Measurements from ENCODE around the gene HRNR.

Gene HRNR

DNA sequence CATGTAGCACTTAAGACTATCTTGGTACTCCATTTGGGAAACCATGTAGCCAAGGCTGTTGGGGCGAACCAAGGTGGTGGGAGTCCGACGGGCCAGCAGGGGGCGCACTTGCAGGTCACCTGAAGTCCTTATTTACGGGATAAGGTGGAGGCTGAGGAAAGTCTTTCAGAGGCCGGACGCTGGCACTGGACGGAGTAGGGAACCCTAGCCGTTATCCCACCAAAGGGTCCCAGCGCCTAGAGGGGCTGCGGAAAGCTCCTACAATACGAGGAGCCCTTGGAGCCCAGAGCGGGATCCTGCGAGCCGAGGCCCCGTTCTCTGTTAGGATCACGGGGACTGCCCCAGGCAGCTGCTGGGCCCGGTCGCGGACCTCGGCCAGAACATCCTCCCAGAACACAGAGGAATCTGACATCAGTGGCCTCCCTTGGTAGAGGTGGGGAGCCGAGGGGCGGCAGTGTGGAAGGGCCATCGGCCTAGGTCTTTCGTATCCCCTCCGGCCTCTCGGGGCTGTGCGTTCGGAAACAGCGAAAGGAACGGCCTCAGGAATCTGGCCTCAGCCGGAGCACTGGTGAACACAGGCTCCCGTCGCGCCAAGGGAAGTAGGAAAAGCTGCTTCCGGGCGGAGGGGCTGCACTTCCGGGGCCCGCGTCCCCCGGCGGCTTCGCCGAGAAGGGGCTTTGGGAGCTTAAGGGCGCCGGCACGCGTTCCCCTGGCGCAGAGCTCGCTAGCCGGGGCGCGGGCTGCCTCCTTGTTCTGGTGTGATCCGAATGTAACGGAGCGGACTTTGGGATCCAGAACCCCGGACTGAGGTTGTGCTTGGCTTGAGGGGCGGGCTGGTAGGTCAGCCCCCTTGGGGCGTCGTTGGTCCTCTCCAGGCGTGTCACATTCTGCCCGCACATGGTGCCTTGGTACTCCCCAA lies 35.1 kb downstream of the HRNR start:
- DNase-seq, result peak; percentile 69 to 80

DNA sequence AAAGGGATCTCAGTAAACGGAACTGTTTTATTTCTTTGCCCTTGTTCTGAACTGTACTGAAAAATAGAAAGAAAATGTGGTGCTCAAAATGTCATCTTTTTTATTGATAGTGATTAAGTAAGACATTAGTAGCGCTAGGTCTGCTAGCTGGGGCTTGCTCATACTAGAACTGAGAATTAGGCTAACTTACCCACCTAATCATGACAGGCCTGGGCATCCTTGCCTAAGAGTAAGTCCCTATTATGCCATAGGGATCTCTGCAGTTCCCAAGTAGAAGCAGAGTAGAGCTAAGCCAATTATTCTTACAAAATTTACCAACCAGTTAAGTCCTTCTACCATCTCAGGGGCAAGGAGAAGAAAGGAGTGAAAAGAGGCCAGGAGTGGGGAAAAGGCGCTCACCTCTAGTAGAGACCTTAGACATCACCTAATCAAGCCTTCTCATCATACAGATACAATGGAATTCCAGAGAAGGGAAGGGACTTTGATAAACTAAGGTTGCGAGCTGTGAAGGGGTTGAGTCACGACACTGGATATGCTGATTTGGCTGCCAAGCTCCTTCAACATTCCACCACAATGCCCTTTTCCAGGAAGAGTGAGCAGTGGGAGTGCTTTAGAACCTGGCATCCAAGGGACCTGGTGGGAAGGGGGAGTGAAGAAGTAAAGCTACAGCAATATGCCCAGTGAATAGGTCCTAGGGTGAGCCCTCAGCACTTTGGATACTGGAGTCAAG lies 37.3 kb downstream of the HRNR start:
- no peak for DNase-seq

DNA sequence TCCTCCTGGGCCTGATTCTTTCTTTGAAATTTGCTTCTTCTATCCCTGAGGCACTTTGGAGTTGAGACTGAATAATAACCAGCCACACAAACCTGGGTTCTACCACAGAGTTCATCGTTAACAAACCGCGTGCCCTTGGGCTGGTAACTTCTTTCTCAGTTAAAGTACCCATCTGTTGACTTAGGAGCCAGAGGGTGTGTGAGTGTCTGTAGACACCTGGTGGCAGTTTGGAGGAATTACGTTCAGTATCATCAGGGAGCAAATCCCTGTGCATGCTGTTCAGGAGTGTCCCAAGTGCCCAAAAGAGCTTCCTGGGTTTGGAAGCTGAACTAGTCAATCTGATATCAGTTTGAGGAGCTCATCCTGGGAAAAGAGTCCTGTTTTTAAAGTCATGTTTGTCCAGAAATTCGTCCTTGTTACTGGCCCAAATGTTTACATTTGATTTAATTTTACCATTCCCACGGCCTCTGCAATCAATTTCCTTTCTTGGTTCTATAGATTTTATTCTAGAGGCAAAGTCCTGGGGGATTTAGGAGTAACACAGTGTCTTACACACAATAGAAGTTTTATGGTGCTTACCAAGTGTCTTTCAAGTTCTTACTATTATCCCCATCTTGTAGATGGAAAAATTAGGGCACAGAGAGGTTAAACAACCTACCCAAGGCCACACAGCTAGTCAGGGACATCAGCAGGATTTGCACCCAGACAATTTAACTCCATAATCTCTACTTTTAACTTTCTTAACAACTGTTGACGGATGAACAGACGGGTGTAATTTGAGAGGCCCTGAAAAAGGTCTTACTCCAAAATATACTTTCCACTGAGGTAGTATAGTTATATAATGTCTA lies 38.2 kb downstream of the HRNR start:
- DNase-seq, result peak; percentile 3 to 20

DNA sequence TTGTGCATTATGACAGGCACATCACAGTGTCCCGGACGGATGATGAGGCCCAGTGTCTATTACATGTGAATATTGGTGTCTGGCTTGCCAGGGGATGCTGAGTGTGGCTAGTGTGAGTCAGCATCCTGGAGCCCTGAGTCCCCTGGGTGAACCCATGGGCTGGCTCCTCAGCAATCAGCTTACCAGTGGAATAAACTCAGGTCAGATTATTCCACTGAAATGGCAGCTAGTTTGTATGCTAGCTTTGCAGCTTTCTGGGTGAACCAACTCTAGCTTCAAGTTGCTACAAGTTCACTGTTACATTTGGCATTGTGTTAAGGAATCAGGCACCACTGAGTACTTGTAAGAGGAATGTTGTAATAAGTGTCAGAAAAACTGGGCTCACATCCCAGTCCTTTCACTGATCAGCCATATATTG lies 41.0 kb downstream of the HRNR start:
- DNase-seq, result peak in 1 of 2 experiments; percentile 3

GRCh38 chr1:152182431-152182830 lies 41.6 kb downstream of the HRNR start:
- DNase-seq, result no peak

GRCh38 chr1:152179566-152179965 lies 44.4 kb downstream of the HRNR start:
- DNase-seq, result no peak

DNA sequence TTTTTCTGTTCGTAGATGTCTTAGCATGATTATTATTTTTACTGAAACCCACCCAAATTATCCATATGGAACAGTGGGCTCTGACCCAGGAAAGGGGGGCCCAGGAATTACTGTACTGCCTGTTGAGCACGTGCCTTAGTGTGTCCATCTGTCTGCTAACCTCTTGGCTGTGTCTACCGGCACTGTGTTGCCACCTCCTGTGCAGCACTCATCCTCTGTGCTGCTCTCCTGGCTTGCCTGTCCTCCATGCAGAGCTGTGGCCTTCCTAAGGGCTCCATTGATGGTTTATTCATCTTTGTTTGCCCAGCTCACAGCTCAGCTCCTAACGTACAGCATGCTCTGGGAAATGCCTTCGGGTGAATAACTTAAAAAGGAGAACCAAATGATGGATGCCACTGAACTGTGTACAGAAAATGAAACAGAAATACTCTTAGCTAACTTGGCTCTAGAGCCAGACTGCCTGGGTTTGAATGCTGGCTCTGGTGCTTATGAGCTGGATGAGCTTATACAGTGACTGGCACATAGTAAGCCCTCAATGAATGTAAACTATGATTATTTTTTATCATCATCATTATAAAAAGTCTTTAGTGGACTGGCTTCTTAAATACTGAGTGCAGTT lies 53.6 kb downstream of the HRNR start:
- no peak for DNase-seq

DNA sequence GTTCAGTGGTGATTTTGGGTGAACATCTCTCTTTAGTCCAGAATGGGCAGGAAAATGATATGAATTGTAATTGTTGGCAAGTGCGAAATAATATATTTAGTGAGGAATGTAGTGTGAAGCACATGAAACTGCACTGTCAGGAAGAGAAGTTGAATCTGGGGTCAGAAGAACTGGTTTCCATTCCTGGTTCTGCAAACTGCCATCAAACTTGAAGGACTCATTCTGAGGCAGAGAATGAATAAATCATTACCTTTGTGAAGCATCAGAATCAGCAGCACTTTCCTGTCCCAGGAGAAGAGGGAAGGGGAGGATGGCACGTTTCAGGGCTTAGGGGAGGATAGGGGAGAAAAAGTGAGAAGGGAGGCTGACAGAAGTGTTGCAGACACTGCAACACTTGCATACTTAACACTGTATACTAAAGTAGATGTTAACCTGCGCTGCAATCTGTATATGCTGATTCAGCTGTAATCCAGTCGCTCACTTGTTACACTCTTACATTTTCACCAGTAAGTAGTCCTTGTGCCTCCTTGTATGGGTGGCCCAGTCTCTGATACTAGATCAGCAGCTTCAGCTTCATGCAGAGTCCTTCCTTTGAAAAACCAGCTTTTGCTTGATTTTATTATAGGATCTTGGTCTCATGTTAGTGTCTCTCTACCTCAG lies 54.5 kb downstream of the HRNR start:
- DNase-seq, result no peak

DNA sequence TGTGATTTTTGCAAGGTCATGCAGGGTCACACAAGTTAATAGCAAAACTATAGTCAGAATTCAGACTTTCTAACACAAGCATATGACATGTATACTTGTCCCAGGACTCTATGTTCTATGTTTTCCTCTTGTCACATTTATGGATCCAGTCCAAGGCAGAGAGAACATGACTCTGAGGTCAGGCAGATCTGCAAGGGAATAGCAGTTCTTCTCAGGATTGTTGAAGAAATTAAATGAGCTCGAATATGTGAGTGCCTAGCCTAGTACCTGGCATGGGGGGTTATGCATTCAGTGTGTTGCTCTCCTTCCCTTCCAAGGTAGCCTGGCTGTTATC lies 55.5 kb downstream of the HRNR start:
- DNase-seq, result no peak

- no peak for DNase-seq
These were observed 56.0 kb downstream of the HRNR start for GRCh38 chr1:152167835-152168534.

DNA sequence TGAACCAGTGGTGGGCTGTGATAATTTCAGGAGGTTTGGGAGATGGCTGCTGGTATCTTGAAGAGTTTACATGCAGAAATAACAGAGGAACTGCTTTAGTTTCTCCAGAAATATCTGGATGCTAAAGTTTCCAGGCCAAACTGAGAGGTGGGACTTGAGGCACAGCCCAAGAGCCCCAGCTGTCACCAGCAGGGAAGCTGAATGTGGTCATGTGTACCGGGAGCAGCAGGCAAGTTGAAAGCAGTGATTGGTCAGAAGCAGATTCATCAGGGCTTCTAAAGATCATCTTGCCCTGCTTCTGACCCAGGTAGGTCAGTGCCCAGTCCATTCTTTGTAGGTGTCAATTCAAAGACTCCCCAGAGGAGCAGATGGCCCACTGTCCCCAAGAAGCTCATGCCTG lies 57.0 kb downstream of the HRNR start:
- DNase-seq, result no peak

DNA sequence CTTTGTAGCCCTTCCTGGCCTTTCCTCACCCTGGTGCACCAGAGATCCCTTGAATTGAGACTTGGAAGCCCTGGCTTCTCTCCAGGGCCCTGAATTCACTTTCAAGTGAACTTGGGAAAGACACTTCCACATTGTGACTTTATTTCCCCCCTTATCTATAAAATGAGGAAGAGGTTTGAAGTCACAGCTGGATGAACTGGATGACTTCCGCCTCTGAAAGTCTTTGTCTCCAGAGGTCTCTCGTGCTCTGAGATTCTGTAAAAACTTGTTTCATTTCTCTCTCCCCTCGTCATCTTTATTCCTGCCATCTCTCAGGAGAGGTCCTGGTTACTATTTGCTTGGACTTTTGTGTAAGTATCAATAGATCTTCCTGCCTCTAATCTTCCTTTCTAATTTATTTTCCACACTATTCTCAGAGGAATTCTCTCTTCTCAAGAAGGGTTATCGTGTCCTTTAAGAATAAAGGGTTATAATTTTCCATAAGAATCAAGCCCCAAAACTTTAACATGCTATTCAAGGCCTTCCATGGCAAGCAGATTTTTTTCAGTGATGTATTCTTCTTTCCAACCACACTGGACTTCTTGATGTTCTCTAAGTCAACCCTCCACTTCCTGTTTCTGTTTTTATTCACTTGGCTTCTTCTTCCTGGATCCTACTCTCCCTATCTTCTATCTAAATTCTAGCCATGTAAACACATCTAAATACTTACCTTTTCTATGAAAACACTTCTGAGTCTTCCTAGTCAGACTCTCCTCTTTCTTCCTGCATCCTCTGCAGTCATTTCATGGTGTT lies 58.5 kb downstream of the HRNR start:
- DNase-seq, result no peak

- no peak for DNase-seq
These were observed 59.4 kb downstream of the HRNR start for GRCh38 chr1:152164517-152165136.

- no peak for DNase-seq
These were observed 61.1 kb downstream of the HRNR start for GRCh38 chr1:152162792-152163463.

All from stimulated activated CD4-positive, alpha-beta T cell treated with anti-CD3 and anti-CD28 coated beads, Interleukin-4, amount 100 ng/mL, for 4 hours (primary cell).